GM21717 (cell line): ENCODE results near the gene RPTOR.

ENCODE experiments used
- ATAC-seq: cut with Tn5 transposase; IDR thresholded peaks from one replicate; pipeline ENCODE4 v1.9.1; 2021; ENCODE audit warnings: mild to moderate bottlenecking, moderate library complexity; ENCODE audit not compliant: unreplicated experiment

RPTOR gene

DNA sequence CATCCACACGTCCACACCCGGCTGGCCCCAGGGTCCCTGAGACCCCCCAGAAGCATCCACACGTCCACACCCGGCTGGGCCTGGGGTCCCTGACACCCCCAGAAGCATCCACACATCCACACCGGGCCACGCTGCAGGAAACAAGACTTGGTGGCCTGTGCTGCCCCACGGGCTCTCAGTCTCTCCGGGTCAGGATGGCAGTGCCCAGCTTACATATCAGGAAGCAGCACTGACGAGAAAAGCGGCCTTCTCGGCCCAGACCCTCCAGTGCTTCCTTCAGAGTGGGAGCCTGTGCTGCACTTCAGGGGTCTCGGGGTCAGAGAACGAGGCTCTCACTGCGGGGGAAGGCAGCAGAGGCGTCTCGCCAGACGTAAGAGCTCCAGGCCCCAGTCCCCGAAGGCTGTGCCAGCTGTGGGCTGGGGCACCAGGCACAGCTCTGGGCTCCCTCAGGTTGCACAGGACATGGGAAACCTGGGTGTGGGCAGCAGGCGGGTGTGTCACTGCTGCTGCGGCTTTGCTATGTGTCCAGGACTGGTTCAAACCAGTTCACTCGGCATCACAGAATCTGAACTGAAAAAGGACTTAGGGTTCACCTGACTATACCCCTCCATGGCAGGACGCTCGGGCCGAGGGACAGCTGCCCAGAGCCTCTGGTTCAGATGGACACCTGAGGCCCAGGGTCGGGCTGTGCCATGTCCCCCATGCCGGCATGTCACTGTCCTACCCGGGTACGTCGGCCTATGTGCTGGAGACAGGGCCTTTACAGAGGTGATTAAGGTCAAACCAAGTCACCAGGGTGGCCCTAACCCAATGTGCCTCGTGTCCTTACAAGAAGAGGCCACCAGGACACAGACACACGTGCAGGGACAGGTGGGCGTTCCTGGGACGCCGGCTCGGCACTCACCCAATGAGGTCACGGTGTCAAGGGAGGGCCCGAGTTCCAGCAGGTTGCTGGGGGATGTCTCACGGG lies 406.8 kb downstream of the RPTOR start:
- ATAC-seq, result no peak

DNA sequence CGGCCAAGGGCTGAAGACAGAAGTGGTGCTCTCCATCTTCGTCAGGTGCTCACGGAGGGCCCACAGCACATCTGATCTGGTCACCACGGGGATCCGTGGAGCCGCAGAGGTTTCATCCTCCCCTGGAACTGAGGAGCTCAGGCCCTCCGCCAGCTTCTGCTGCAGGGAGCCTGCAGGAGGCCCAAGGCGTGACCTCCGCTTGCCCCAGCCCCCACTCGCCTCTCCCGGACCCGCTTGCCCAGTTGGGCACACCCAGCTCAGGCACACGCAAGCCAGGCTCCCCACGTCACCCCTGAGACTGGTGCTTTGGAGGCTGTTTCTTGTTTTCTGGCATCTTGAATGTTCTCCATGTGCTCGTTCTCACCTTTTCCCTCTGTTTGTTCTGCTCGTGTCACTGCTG lies 407.7 kb downstream of the RPTOR start:
- ATAC-seq, result no peak

DNA sequence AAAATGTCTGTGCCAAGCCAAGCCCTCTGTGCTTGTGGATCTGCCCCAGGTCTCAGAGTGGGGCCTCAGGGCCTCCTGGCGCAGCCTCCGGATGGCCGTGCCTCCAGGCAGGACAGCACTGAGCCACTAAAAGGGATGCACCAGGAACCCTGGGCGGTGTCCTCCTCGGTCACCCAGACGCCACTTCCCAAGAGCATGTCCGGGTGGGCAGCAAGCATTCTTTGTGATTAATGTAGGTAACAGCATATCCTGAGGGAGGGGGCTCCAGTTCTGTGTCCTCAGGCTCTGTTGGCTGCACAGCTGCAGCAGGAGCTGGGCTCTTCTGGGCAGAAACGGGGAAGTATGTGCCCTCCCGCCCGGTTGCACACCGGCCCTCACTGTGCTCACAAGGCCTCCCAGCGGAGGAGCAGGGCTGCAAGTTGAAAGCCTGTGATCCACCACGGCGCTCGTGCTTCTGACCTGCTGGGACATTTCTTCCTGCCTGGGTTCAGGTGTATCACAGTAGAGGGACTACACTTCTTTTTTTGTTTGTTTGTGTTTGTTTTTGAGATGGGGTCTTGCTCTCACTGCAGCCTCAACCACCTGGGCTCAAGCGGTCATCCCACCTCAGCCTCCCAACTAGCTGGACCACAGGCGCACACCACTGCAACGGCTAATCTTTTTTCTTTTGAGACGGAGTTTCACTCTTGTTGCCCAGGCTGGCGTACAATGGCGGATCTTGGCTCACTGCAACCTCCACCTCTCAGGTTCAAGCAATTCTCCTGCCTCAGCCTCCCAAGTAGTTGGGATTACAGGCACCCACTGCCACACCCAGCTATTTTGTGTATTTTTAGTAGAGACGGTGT lies 409.1 kb downstream of the RPTOR start:
- no peak for ATAC-seq

DNA sequence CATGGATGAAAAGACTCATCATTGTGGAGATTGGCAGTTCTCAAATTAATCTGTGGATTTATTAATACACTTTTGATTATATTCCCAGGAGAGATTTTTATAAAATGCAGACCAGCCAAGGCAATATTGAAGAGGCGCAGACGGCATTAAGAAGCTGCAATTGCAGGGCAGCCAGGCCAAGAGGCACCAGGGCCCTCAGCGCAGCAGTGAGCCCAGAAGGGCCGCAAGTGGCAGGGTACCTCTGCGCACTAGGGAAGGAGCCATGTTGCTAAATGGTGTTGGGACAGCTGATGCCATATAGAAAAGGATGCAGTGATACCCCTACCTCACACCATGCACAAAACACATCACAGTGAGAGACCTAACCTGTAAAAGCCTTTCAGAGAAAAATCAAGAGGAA lies 410.4 kb downstream of the RPTOR start:
- ATAC-seq, result no peak

DNA sequence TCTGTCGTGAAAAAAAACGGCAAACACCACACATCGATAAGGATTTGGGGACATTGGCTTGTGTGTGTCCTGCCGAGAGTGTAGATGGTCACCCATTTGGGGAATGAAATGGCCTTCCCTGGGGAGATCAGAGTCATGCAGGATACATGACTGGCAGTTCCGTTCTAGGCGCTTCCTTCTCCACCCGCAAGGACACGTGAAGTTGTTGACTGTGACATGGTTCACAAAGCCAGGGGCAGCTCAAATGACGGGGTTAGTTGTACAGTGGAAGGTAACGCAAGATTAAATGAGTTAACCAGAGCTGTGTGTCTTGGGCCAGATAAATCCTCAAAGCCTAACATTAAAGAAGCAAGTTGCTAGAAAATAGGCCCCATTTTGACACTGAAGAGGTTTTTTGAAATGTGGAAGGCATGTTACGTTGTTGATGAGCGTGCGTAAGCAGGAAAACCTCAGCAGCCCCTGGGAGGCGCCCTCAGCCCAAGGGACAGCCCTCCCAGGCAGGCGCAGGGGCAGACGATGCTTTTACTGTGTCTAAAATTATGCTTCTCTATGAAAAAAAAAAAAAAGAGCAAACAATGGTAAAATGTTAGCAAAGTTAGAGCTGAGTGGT lies 411.1 kb downstream of the RPTOR start:
- ATAC-seq, result no peak

DNA sequence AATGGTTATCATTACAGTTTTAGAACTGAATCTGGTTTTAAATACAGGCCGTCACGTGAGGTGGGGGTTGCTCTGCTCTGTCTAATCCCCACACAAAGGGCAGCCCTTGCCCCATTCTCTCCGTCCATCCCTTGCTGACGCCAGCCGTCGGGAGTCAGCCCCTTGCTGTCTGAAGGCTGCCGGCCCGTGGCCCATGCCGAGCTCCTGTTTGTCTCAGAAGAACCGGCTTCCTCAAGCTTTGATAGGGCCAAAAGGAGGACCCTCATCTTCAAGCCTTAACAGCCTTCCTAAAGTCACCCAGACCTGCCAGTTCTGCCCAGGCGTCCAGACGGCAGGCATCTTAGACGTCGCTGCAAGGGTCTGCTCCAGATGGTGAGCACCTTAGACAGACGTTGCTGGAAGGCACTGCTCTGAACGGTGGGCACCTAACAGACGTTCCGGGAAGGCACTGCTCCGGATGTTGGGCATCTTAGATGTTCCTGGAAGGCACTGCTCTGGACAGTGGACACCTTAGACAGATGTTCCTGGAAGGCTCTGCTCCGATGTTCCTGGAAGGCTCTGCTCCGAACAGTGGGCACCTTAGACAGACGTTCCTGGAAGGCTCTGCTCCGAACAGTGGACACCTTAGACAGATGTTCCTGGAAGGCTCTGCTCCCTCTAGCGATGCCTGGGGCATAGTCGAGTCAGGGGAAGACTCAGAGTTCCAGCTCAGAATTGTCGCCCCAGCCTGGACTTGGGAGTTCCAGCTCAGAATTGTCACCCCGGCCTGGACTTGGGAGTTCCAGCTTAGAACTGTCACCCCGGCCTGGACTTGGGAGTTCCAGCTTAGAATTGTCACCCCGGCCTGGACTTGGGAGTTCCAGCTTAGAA lies 411.9 kb downstream of the RPTOR start:
- no peak for ATAC-seq

DNA sequence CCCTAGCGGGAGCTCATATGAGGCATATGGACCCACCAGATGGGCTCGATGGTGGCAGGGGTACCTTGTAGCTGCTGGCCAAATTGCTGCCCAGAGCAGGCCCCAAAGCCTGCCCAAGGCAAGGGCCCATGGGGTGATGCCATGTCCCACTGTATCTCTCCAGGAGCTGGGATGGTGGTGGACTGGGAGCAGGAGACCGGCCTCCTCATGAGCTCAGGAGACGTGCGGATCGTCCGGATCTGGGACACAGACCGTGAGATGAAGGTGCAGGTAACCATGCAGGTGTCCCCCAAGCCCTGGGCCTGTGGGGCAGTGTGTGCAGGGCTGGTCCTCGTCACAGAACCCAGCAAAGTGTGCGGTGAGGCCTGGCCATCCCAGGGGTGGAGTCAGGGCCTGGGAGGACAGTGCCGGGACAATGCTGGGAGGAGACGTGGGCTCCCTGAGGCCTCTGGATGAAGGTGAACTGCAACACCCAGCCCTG lies 412.9 kb downstream of the RPTOR start:
- ATAC-seq, result no peak

DNA sequence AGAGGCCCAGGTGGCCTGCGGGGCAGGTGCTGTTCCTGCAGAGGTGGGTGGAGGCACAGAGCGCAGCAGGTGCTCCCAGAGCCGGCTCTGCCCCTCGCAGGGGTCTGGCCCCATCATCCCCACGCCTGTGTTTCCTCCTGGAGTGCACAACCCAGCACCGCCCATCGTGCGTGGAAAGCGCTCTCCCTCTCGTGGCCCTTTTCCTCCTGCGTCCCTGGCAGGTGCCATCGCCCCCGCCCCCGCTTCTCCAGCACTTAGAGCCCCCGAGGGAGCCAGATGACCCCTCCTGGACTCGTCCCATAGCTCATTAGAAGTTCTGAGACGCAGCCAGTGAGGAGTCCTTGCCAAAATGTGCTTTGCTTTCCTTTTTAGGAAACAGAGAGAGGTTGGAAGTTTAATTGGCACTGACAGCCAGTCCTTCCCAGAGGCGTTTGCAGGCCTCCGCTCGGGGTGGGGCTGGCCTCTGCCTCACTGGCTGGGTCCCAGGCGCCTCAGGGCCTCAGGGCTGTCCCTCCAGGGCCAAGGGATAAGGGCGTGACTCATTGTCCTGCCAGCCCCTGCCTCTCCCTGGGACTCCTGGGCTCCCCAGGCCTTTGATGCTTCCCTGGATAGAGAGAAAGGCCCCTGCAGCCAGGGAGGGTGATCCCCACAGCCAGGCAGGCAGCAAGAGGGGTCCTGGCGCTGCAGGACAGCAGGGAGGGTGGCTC lies 414.8 kb downstream of the RPTOR start:
- no peak for ATAC-seq

DNA sequence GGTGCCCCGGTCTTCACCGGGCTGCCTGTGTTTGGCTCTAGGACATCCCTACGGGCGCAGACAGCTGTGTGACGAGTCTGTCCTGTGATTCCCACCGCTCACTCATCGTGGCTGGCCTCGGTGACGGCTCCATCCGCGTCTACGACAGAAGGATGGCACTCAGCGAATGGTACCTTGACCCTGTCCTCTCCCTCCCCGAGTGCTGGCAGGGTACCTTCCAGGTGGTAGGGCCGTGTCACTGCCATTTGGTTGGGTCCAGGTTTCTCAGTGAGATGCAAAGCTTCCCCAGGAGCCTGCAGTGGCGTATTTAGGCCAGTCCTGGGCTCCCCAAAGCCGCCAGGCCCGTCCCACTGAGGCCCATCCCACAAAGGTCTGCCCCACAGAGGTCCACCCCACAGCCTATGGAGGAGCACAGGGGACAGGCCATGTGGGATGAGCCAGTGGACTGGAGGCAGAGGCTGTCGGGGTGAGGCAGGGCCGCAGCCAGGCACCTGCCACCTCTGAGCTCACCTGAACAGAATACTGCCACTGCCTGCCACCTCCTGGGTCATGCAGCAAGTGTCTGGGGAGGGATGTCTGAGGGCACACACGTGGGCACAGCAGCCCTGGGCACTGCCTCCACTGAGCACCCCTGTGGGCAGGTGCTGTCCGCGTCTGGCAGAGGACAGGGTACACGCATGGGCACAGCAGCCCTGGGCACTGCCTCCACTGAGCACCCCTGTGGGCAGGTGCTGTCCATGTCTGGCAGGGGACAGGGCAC lies 415.6 kb downstream of the RPTOR start:
- ATAC-seq, result no peak

DNA sequence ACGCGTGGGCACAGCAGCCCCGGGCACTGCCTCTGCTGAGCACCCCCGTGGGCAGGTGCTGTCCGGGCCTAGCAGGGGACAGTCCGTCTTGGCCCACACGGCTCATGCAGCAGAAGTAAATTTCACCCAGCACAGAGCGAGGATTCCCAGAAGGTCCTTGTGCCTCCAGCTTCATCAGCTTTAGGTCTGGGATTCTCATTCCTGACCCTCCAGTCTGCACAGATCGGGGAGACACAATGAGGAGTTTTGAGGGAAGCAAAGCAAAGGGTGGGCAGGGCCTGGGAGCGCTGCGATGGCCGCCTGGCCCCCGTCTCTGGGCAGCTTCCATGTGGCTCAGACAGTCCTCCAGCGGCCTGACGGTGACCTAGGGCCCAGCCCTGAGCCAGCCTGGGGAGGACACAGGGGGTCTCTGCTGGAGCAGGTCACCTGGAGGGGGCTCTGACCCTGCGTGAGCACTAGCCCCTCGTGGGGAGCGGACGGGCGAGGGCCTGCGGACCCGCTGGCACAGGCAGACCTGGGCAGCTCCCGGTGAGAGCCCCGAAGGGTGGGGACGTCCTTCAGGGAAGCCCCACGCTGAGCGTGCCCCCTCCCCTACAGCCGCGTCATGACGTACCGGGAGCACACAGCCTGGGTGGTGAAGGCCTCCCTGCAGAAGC lies 416.3 kb downstream of the RPTOR start:
- ATAC-seq, result no peak

DNA sequence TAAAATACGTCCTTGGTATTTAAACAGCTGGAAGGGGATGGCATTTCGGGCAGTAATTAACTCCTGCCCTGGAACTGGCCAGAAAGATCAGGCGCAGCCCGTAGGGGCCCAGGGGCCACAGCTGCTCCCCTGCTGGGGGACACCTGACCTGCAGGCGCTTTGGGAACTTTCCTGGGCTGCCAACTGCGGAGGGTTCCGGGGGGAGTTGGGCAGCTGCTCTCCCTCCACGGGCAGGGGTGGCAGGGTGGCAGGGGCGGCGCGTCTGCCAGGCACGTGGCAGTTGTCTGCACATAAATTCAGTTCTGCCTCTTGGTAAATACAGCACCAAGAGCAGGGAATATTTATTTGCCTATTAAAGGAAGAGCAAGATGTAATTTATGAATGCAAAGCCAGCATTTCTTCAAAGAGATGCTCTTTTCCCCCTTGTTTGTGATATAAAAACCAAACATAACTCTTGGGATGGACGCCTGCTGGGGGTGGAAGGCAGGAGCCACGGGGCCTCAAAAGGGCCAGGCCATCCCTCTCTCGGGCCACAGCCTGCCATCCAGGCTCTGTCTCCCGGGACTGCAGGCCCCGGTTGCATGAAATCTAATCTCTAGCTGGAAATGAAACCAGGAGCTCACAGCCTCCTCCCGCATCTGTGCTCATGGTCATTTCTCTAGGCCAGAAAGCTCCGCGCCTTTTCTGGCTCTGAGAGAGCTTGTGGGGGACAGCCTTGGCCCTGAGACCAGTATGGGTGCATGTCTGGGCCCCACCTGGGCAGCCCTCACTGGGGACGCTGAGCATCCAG lies 417.1 kb downstream of the RPTOR start:
- no peak for ATAC-seq

DNA sequence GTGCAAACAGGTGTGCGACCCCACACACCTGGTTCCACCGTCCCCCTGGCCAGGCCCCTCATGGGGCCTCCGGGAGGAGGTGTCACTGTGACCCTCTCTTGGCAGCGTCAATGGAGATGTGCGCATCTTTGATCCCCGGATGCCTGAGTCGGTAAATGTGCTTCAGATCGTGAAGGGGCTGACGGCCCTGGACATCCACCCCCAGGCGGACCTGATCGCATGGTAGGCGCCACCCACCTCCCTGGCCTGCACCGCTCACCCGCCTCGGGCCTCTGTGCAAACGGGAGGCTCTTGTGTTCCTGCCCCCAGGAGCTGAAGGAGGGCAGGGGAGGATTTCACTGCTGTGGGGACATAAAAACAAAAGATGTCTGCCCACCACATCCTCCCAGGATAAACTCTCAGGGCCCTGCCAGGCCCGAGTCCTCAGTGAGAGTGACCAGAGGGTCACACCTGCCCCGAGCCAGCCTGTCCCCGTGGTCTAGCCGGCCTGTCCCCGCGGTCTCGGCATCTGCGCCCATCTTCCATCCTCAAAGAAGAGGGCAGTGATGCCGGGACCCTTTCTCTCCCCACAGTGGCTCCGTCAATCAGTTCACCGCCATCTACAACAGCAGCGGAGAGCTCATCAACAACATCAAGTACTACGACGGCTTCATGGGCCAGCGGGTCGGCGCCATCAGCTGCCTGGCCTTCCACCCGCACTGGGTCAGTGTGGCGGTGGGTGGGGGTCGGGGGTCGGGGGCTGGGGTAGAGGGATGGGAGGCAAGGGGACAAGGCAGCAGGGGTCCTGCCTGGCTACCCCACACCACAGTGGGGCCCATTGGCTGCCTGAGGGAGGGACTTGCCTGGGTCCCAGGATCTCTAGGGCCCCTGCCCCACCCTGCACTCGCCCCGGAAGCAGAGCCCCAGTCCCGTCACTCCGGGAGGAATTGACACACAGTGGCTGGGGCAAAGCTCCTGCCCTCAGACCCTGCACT lies 418.0 kb downstream of the RPTOR start:
- no peak for ATAC-seq

DNA sequence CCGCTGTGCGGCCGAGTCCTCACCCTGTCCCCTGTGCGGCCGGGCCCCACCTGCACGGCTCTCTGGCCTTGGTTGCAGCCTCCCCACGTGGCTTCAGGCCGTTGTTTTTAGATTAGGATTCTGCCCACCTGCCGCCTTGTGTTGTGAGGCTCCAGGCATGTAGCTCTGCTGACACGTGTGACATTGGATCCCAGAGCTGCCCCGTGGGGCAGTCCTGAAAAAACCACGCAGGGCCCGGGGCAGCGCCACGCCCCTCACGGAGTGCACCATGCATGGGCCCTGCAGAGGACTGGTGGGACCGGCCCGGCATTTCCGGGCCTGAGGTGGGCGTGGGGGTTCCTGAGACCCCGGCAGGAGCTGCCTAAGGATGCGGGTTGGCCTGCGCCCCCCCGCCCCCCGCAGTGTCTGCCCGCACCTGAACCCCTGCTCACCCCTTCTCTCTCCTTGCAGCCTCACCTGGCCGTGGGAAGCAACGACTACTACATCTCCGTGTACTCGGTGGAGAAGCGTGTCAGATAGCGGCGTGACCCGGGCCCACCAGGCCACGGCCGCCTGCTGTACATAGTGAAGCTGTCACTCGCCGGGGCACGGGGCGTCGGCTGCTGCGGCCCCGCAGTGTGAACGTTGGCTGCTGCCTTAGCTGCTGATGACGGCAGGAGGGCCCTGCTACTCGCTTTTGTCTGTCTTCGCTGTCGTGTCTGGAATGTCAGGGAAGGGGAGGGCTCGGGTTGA lies 419.3 kb downstream of the RPTOR start:
- no peak for ATAC-seq

DNA sequence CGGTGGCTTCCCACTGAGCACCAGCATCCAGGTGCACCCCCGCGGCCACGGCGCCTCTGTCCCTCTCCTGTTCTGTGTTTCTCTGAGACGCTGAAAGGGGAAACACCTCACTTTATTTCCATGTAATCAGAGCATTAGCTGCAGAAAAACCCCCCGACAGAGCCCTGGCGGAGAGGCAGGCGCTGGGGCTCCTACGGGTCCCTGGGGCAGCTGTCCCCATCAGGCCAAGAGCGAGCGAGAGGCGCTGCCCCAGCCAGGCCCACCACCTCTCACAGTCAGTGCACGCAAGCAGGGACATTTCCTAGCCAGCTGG lies 419.9 kb downstream of the RPTOR start:
- no peak for ATAC-seq

DNA sequence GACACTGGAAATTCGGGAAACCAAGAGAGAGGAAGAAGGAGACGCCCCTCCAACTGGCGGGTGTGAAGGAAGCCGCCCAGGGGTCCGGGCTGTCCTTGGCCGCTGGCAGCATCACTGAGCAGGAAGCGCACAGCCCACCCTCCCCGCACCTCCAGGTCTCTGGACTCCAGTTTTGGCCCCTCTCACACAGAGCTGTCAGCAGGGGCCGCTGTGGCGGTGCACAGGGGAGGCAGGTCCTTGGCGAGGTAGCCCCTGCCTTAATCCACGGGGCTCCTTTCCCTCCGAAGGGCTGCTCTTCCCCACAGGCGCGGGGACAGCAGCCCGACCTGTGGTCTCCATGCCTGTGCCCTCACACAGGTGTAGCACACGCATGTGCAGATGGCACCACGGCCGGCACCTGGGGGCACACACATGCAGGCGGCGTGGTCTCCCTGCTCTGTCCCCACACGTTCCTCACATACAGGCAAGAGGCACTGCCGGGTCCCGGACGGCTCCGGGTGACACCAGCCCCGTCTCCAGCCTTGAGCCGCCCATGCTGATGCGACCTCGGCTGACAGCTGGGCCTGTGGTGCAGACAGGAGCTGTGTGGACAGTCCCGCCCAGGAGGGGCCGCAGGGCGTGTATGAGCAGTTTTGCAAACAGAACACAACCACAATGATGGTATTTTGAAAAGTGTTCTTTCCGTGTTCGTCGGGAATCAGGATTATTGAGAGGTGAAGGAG lies 420.4 kb downstream of the RPTOR start:
- no peak for ATAC-seq
